Measurements from ENCODE around the gene ERC1. TPM values are rescaled to one million over a fixed set of nuclear protein-coding genes. Genes with fewer than 3 reads are reported as not detected.

The ERC1 gene
- total and polyA plus RNA-seq, 2 experiments from 2014 or later: 18.4 to 29.7 TPM

- Histone ChIP-seq H4K20me1 (ENCODE audit: insufficient read depth, poor library complexity, severe bottlenecking) (no peaks in the 10 kb centered on the region), H3K9me3 (ENCODE audit: low read depth) (no peaks in the 10 kb centered on the region), H3K36me3 (replicated peaks; ENCODE audit: insufficient read depth, low read depth) (no peaks in the 10 kb centered on the region), H3K4me1 (ENCODE audit: insufficient read depth) (no peaks in the 10 kb centered on the region), H3K9me2 (replicated peaks; ENCODE audit: insufficient read depth) (no peaks in the 10 kb centered on the region), H3K4me3 (no peak overlapping the region), H3K79me2 (peaks cover 3% of the 10 kb centered on the region), H3K27ac (no peak overlapping the region), H3K27me3 (no peaks in the 10 kb centered on the region), H2AFZ (no peak overlapping the region), H3K4me2 (no peak overlapping the region)
- DNase-seq (ENCODE audit: low spot score): no peak
- no peak for TF ChIP-seq EZH2 (IDR thresholded peaks at IDR 0.05; ENCODE audit: borderline replicate concordance)
- TF ChIP-seq CTCF (IDR thresholded peaks at IDR 0.05; ENCODE audit: poor library complexity): no peak
- no peak for TF ChIP-seq EZH2phosphoT487 (IDR thresholded peaks at IDR 0.05; ENCODE audit: low read depth, severe bottlenecking, unreplicated experiment)
- 77% methylated on average over 5 of the region's 5 CpGs for WGBS (ENCODE audit: low lambda C conversion rate, missing lambda C conversion rate)
Observed at GRCh38 chr12:1077036-1077803, 86.2 kb downstream of the ERC1 start.

- H3K79me2 ChIP-seq: no peaks in the 10 kb centered on the region
- H3K27ac ChIP-seq: no peak overlapping the region
- 95% methylated on average over 3 of the region's 3 CpGs for WGBS (ENCODE audit: low lambda C conversion rate, missing lambda C conversion rate)
Observed at GRCh38 chr12:1078002-1078401, 87.0 kb downstream of the ERC1 start.

GRCh38 chr12:1080520-1081223 is 89.6 kb downstream of the ERC1 start:
- no peaks in the 10 kb centered on the region for H3K79me2 ChIP-seq
- no peaks in the 10 kb centered on the region for H3K36me3 ChIP-seq (replicated peaks; ENCODE audit: insufficient read depth, low read depth)
- H3K4me3 ChIP-seq: no peak overlapping the region
- no peak overlapping the region for H2AFZ ChIP-seq
- no peak for DNase-seq (ENCODE audit: low spot score)
- H3K27me3 ChIP-seq: no peaks in the 10 kb centered on the region
- no peak for TF ChIP-seq CTCF (IDR thresholded peaks at IDR 0.05; ENCODE audit: poor library complexity)
- TF ChIP-seq EZH2 (IDR thresholded peaks at IDR 0.05; ENCODE audit: borderline replicate concordance): no peak
- TF ChIP-seq EZH2phosphoT487 (IDR thresholded peaks at IDR 0.05; ENCODE audit: low read depth, severe bottlenecking, unreplicated experiment): no peak
- 92% methylated on average over 11 of the region's 11 CpGs for WGBS (ENCODE audit: low lambda C conversion rate, missing lambda C conversion rate)
- no peaks in the 10 kb centered on the region for H3K4me1 ChIP-seq (ENCODE audit: insufficient read depth)
- H4K20me1 ChIP-seq (ENCODE audit: insufficient read depth, poor library complexity, severe bottlenecking): peaks cover 3% of the 10 kb centered on the region
- H3K9me2 ChIP-seq (replicated peaks; ENCODE audit: insufficient read depth): no peaks in the 10 kb centered on the region
- H3K9me3 ChIP-seq (ENCODE audit: low read depth): no peaks in the 10 kb centered on the region
- H3K27ac ChIP-seq: no peak overlapping the region
- no peak overlapping the region for H3K4me2 ChIP-seq

More at GRCh38 chr12:1078002-1078401, 87.0 kb downstream of the ERC1 start:
- H4K20me1 ChIP-seq (ENCODE audit: insufficient read depth, poor library complexity, severe bottlenecking): no peaks in the 10 kb centered on the region
- no peak for DNase-seq (ENCODE audit: low spot score)
- no peaks in the 10 kb centered on the region for H3K9me3 ChIP-seq (ENCODE audit: low read depth)
- no peaks in the 10 kb centered on the region for H3K36me3 ChIP-seq (replicated peaks; ENCODE audit: insufficient read depth, low read depth)
- no peaks in the 10 kb centered on the region for H3K4me1 ChIP-seq (ENCODE audit: insufficient read depth)
- TF ChIP-seq EZH2 (IDR thresholded peaks at IDR 0.05; ENCODE audit: borderline replicate concordance) (no peak), EZH2phosphoT487 (IDR thresholded peaks at IDR 0.05; ENCODE audit: low read depth, severe bottlenecking, unreplicated experiment) (no peak), CTCF (IDR thresholded peaks at IDR 0.05; ENCODE audit: poor library complexity) (no peak)
- H3K4me3 ChIP-seq: no peak overlapping the region
- H3K4me2 ChIP-seq: no peak overlapping the region
- H3K27me3 ChIP-seq: no peaks in the 10 kb centered on the region
- H2AFZ ChIP-seq: no peak overlapping the region
- H3K9me2 ChIP-seq (replicated peaks; ENCODE audit: insufficient read depth): no peaks in the 10 kb centered on the region

Data from hepatocyte (in vitro differentiated cells).